Keratinocyte (primary cell): ENCODE measurements around the gene JMJD7.

Experiments used
- EZH2 ChIP-seq: IDR thresholded peaks from one replicate; pipeline ENCODE4 v1.6.1; 2012; ENCODE audit warnings: inconsistent platforms, mild to moderate bottlenecking, low read length, moderate library complexity
- TF ChIP-seq, protein P1 (sequence below), 3 experiments: IDR thresholded peaks in 1 of 3; conservative IDR thresholded peaks in 1 of 3; optimal IDR thresholded peaks in 1 of 3; 2 replicates in 2 of 3; 3 replicates in 1 of 3; pipeline versions ENCODE3 to v1.5.1; 2011; ENCODE audit warnings: low read length in 3 of 3, mild to moderate bottlenecking in 3 of 3, moderate library complexity in 2 of 3, control low read depth in 1 of 3, inconsistent platforms in 1 of 3; ENCODE audit not compliant: insufficient read depth in 2 of 3; ENCODE audit errors: extremely low read depth in 1 of 3

DNA sequence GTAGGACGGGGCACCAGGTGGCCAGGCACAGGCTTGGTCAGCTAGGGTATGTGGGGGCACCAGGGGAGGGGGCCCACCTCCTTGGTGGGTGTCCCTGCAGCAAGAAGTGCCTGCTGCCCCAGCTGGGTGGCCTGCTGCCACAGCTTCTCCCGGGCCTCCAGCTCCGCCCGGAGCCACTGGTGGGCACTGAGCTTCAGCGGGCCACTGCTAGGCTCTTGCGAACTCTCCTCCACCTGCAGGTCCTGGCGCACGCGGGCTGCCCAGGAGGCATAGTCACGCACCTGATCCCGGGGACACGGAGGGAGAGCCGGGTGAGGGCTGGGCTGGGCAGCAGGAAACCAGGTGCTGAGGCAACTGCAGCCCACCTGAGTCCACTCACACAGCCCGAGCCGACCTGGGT lies 40.4 kb downstream of the JMJD7 start:
- TF ChIP-seq, protein P1, sequence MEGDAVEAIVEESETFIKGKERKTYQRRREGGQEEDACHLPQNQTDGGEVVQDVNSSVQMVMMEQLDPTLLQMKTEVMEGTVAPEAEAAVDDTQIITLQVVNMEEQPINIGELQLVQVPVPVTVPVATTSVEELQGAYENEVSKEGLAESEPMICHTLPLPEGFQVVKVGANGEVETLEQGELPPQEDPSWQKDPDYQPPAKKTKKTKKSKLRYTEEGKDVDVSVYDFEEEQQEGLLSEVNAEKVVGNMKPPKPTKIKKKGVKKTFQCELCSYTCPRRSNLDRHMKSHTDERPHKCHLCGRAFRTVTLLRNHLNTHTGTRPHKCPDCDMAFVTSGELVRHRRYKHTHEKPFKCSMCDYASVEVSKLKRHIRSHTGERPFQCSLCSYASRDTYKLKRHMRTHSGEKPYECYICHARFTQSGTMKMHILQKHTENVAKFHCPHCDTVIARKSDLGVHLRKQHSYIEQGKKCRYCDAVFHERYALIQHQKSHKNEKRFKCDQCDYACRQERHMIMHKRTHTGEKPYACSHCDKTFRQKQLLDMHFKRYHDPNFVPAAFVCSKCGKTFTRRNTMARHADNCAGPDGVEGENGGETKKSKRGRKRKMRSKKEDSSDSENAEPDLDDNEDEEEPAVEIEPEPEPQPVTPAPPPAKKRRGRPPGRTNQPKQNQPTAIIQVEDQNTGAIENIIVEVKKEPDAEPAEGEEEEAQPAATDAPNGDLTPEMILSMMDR (optimal IDR thresholded peaks at IDR 0.05 in 1 of 3, IDR thresholded peaks at IDR 0.05 in 1 of 3, conservative IDR thresholded peaks at IDR 0.05 in 1 of 3; ENCODE audit: extremely low read depth in 1 of 3, insufficient read depth in 2 of 3, low read length in 3 of 3): no peak
- no peak for TF ChIP-seq EZH2
